GM12872 (cell line): ENCODE data around the gene CCL7.

Source experiments
- TF ChIP-seq, protein P1 (sequence below): IDR thresholded peaks from 3 replicates; pipeline ENCODE4 v1.5.1; 2011; ENCODE audit warnings: low read depth, mild to moderate bottlenecking, low read length, moderate library complexity; ENCODE audit not compliant: insufficient read depth

Gene CCL7

DNA sequence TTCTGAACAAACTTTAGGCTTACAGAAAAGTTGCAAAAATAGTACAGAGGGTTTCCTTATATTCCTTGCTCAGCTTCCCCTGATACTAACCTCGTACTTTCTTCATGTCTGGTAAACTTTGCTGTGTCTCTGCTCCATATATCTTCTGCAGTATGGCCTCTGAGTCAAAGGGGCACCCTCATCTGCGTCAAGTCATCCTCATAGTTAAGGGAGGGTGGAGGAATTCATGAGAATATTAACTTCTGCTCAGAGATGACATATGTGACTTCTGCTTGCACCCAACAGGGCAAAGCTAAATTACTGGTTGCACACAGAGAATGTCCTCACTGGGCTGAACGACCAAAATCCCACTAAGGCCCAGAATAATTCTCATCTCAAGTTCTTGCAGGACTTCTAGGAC lies 4.3 kb upstream of the CCL7 start:
- TF ChIP-seq, protein P1, sequence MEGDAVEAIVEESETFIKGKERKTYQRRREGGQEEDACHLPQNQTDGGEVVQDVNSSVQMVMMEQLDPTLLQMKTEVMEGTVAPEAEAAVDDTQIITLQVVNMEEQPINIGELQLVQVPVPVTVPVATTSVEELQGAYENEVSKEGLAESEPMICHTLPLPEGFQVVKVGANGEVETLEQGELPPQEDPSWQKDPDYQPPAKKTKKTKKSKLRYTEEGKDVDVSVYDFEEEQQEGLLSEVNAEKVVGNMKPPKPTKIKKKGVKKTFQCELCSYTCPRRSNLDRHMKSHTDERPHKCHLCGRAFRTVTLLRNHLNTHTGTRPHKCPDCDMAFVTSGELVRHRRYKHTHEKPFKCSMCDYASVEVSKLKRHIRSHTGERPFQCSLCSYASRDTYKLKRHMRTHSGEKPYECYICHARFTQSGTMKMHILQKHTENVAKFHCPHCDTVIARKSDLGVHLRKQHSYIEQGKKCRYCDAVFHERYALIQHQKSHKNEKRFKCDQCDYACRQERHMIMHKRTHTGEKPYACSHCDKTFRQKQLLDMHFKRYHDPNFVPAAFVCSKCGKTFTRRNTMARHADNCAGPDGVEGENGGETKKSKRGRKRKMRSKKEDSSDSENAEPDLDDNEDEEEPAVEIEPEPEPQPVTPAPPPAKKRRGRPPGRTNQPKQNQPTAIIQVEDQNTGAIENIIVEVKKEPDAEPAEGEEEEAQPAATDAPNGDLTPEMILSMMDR = no peak

DNA sequence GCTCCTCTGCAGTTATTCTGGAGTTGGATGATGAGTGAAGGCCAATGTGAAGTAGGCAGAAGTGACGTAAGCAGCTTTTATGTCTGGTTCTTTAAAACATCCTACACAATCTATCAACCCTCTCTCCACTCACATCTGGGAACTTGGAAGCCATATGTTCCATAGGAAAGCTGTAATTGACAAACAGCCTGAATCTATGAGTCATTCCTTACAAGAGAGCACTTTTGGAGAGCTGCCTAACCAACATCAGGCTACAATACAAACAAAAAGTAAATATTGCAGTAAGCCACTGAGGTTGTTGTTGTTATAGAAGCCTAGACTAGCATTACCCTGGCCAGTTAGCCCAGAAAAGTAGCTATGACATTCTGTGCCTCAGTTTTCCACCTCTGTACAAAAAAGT lies 5.9 kb downstream of the CCL7 start:
- TF ChIP-seq, protein P1 = no peak

DNA sequence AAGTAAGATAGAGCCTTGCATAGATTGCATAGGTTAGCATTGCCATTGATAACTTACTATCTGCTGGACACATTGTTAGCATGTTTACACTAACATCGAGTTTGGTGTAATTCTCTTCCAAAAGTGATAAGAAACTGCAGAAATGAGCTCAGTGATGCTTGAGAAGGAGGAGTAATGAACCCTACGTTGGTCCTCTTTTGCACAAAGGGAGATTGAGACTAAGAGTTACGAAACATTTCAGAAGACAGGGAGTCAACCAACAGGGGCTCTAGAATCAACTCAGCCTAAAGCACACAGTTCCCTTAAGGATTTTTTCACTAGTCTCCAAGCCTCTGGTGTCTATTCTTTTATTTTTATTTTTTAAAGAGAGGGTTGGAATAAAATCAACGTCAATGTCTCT lies 6.8 kb downstream of the CCL7 start:
- TF ChIP-seq, protein P1 = no peak

DNA sequence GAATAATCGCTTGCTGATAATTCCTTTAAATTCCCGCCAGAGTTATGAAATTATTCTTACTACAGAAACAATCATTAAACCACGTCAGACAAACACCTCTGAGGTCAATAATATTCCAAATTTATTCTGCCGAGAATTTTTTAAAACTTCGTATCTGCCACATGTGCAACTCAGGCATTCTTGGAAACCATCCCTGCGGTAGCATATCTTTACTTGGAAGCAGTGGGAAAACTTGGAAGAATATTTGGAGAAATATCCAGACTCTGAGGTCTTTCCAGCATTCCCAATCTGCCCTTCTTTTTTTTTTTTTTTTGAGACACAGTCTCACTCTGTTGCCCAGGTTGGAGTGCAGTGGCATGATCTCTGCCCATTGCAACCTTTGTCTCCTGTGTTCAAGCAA lies 13.6 kb downstream of the CCL7 start:
- TF ChIP-seq, protein P1 = no peak

DNA sequence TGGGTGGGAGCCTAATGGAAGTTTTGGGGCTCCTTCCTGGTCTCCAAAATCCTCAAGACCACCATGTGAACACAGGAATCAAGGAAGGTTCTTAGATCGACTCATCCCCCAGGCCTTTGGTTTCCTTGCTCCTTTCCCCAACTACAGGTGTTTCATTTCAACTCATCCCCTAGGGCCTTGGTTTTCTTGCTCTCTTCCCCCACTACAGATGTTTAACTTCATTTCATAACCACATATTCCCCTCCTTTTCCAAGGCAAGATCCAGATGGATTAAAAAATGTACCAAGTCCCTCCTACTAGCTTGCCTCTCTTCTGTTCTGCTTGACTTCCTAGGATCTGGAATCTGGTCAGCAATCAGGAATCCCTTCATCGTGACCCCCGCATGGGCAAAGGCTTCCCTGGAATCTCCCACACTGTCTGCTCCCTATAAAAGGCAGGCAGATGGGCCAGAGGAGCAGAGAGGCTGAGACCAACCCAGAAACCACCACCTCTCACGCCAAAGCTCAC lies 15.3 kb downstream of the CCL7 start, which contains the start of gene CCL11:
TSS of gene CCL11 (plus strand) at position 457 of the 507 bp plus-strand sequence. CDS start 67 bp downstream, outside the sequence.
- TF ChIP-seq, protein P1 = no peak

DNA sequence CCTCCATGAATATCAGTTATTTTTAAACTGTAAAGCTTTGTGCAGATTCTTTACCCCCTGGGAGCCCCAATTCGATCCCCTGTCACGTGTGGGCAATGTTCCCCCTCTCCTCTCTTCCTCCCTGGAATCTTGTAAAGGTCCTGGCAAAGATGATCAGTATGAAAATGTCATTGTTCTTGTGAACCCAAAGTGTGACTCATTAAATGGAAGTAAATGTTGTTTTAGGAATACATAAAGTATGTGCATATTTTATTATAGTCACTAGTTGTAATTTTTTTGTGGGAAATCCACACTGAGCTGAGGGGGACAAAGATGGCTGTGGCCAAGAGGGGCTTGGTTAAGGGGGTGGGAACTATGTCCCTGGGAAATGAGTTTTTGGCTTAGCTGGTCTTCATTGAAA lies 17.9 kb downstream of the CCL7 start:
- TF ChIP-seq, protein P1 = no peak

DNA sequence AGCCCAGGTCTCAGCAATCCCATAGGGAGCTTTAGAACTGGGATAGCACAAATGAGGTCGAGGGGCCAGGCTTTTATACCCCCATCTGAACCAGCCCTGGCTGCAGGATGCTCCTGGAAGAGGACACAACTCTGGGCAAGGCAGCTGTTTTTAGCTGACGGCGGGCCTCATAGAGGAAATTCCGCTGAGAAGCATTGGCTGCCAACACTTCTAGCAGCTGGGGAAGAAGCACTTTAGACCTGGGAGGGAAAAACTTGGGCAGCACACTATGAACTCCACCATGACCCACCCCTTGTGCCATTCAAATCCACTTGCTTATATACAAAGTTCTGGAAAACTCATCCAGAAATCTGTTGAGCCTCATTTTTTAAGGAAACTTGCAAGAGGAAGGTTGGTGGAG lies 20.6 kb downstream of the CCL7 start:
- TF ChIP-seq, protein P1 = no peak

DNA sequence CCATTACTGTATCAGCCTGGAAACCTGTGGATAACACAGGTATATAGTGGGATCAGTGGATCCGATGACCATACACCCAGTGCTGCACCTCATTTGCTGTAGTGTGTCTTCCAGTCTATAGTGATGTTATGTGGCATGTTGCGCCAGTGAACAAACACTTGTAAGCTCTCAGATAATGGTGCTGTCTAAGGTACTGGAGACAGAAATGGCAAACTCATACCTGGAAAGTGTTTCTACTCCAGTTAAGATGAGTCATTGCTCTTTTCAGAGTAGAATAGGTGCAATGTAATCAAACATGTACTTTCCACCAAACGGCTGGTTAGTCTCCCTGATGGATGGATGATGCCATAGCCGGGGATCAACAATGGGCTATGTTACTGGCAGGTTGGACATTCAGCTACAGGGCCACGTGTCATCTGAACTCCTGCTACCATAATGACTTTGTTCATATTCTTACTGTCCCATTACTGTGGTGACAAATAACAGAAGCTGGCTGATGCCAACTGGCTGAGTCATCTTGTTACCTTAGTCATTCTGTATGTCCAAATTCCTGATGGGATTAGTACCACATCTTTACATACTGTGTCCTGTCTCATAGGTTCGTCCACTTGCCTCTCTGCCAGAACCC lies 21.8 kb downstream of the CCL7 start:
- TF ChIP-seq, protein P1 = no peak
